ENCODE data around the gene ISL1. TPM values are rescaled to one million over a fixed set of nuclear protein-coding genes. Genes with fewer than 3 reads are reported as not detected.
A peak's percentile ranks its signal among the peaks of the same experiment; 100 is the strongest.

The ISL1 gene
- total RNA-seq = not detected in 2 replicates

DNA sequence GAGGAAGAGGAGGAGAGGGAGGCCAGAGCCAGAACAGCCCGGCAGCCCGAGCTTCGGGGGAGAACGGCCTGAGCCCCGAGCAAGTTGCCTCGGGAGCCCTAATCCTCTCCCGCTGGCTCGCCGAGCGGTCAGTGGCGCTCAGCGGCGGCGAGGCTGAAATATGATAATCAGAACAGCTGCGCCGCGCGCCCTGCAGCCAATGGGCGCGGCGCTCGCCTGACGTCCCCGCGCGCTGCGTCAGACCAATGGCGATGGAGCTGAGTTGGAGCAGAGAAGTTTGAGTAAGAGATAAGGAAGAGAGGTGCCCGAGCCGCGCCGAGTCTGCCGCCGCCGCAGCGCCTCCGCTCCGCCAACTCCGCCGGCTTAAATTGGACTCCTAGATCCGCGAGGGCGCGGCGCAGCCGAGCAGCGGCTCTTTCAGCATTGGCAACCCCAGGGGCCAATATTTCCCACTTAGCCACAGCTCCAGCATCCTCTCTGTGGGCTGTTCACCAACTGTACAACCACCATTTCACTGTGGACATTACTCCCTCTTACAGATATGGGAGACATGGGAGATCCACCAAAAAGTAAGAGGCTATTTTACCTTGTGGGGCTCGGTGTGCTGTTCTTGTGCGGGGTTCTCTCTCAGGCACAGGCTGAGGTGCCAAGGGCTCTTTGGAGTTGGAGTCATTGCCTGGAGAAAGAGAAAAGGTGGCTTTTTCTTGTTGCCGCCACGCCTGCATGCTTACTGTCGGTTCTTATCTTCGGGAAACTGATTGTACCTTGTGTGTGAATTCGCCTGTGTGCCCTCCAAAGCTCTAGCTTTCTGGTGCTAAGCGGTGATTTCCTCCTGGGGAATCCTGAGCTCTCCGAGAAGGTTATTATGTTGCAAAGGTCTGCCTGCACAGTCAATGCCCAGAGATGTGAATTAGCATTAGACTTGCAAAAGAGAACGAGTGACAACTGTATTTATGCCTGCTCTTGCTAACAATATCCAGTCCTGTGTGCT, at the start of gene ISL1:
ISL1 (plus strand) TSS at position 318 of the 991 bp plus-strand sequence; CDS start at position 542, 224 bp downstream.
- DNase-seq = no peak
- peaks cover 96% of the 10 kb centered on the region for H3K27me3 Mint-ChIP-seq
- peak within 1 kb of the TSS; percentile 57 for H3K4me3 Mint-ChIP-seq
- intact Hi-C loops (cut with micrococcal nuclease) = loop anchor here (2.0 to 5.0 kb wide), 2 partner anchors 15 to 1274 kb away; no protein-coding TSS in a partner anchor
- H3K36me3 Mint-ChIP-seq (ENCODE audit: low read depth) = no peaks in the 10 kb centered on the region
- peaks cover 13% of the 10 kb centered on the region for H3K9me3 Mint-ChIP-seq
- peak within 1 kb of the TSS; percentile 56 for H3K27ac Mint-ChIP-seq
- peaks cover 4% of the 10 kb centered on the region for H3K4me1 Mint-ChIP-seq

GRCh38 chr5:51336878-51337277, 46.4 kb upstream of the ISL1 start:
- no peak for DNase-seq
- no peaks in the 10 kb centered on the region for H3K36me3 Mint-ChIP-seq (ENCODE audit: low read depth)
- H3K4me1 Mint-ChIP-seq = no peaks in the 10 kb centered on the region
- intact Hi-C loops (cut with micrococcal nuclease) = no loop called here
- no peaks in the 10 kb centered on the region for H3K9me3 Mint-ChIP-seq
- H3K27ac Mint-ChIP-seq = no peak overlapping the region
- no peak overlapping the region for H3K4me3 Mint-ChIP-seq
- no peaks in the 10 kb centered on the region for H3K27me3 Mint-ChIP-seq

- Mint-ChIP-seq H3K27ac (no peak overlapping the region), H3K4me3 (no peak overlapping the region), H3K4me1 (no peaks in the 10 kb centered on the region), H3K27me3 (no peaks in the 10 kb centered on the region), H3K36me3 (ENCODE audit: low read depth) (no peaks in the 10 kb centered on the region), H3K9me3 (peaks cover 7% of the 10 kb centered on the region)
- DNase-seq = no peak
- intact Hi-C loops (cut with micrococcal nuclease) = no loop called here
Observed at GRCh38 chr5:51345106-51345505, 38.1 kb upstream of the ISL1 start.

DNA sequence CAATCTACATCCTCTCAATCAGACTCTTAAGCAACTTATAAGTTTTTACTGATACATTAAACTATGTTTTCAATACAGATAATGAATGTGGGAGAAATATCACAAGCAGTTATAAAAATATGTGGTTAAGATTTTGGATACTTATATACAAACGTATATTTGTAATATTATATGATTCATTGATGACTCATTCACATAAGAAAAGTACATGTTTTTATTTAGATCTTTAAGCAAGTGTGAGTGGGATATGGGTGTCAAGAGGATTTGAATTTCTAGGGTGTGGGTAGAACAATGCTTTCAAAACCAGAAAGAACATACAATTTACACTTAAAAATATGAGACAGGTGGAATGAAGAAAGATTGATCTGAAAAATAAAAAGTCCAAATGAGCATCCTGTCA, 36.1 kb upstream of the ISL1 start:
- Mint-ChIP-seq H3K4me1 (no peaks in the 10 kb centered on the region), H3K36me3 (ENCODE audit: low read depth) (no peaks in the 10 kb centered on the region), H3K9me3 (peaks cover 7% of the 10 kb centered on the region), H3K4me3 (no peak overlapping the region), H3K27ac (no peak overlapping the region), H3K27me3 (no peaks in the 10 kb centered on the region)
- intact Hi-C loops (cut with micrococcal nuclease) = no loop called here
- no peak for DNase-seq

DNA sequence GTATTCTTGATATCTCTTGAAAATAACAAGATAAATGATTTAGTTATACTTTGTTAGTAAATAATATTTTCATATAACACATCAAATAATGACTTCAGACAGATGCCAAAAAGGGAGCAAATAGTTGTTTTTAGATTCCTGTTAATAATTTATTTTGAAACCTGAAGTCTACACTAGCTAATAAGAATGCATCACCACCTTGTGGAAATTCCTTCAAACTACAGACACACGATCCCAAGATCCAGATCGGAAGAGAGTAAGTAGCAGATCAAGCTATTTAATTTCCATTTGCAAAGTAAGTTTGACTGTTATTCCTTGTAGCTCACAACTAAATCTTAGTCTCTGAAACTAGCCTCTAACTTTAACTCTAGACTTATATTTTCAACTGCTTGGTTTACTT, 35.5 kb upstream of the ISL1 start:
- H3K27me3 Mint-ChIP-seq = no peaks in the 10 kb centered on the region
- no peak overlapping the region for H3K27ac Mint-ChIP-seq
- intact Hi-C loops (cut with micrococcal nuclease) = no loop called here
- H3K4me3 Mint-ChIP-seq = no peak overlapping the region
- H3K4me1 Mint-ChIP-seq = no peaks in the 10 kb centered on the region
- peaks cover 7% of the 10 kb centered on the region for H3K9me3 Mint-ChIP-seq
- DNase-seq = no peak
- H3K36me3 Mint-ChIP-seq (ENCODE audit: low read depth) = no peaks in the 10 kb centered on the region

- Mint-ChIP-seq H3K36me3 (ENCODE audit: low read depth) (no peaks in the 10 kb centered on the region), H3K9me3 (no peaks in the 10 kb centered on the region), H3K4me1 (no peaks in the 10 kb centered on the region), H3K27ac (no peak overlapping the region), H3K4me3 (no peak overlapping the region), H3K27me3 (peaks cover 4% of the 10 kb centered on the region)
- intact Hi-C loops (cut with micrococcal nuclease) = no loop called here
- DNase-seq = no peak
Observed at GRCh38 chr5:51371052-51371451, 12.2 kb upstream of the ISL1 start.

DNA sequence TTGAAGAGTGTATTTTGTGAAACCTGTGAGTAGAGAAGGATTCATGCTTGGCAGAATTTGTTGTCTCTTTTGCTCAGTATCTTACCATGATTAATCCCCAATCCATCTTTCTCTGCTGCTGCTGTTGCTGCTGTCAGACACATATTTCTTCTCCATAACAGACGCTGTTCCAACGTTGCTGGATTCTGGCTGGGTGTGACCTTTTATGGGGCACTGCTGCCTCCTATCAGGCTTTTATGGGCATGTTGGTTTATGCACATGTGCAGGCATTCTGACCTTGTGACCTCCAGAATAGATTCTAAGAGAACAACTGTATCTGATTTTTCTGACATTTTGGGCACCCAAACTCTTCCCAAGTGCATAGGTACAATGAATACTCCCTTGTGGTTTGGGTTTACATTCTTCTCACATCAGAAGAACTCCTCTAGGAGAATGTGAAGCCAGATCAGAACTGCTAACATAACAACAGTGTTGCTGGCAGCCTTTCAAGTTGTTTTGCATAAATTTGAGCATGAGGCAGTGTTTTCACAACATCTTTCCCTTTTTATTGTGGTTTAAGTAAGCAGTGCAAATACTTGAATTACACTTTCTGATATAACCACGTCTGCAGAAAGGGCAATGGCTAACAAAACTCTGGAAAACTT, 9.2 kb upstream of the ISL1 start:
- no peak overlapping the region for H3K4me3 Mint-ChIP-seq
- no peaks in the 10 kb centered on the region for H3K36me3 Mint-ChIP-seq (ENCODE audit: low read depth)
- peaks cover 10% of the 10 kb centered on the region for H3K9me3 Mint-ChIP-seq
- no peak for DNase-seq
- H3K27ac Mint-ChIP-seq = no peak overlapping the region
- no peaks in the 10 kb centered on the region for H3K4me1 Mint-ChIP-seq
- H3K27me3 Mint-ChIP-seq = peaks cover 29% of the 10 kb centered on the region
- intact Hi-C loops (cut with micrococcal nuclease) = no loop called here

GRCh38 chr5:51375084-51375483, 8.2 kb upstream of the ISL1 start:
- peaks cover 40% of the 10 kb centered on the region for H3K27me3 Mint-ChIP-seq

DNA sequence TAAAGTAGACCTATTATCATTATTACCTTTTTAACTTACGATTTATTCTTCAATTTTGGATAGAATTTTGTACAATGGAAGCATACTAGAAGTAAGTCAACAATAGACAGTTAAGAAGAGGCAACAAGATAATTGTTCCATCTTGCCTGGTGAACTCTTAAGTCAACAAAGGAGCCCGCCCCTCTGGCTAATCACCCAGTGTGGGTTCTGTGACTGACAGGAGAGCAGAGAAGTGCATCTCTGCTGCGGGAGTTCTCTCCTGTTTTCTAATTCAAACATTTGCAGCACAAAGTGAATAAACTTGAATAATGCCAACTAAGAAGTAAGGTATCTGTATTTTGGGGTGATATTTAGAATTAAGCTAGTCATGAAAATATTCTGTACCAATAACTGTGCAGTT, 6.7 kb upstream of the ISL1 start:
- DNase-seq = no peak
- intact Hi-C loops (cut with micrococcal nuclease) = no loop called here
- Mint-ChIP-seq H3K9me3 (peaks cover 12% of the 10 kb centered on the region), H3K27me3 (peaks cover 54% of the 10 kb centered on the region), H3K4me3 (no peak overlapping the region), H3K4me1 (no peaks in the 10 kb centered on the region), H3K27ac (no peak overlapping the region), H3K36me3 (ENCODE audit: low read depth) (no peaks in the 10 kb centered on the region)

More at GRCh38 chr5:51375084-51375483, 8.2 kb upstream of the ISL1 start:
- Mint-ChIP-seq H3K4me3 (no peak overlapping the region), H3K27ac (no peak overlapping the region), H3K36me3 (ENCODE audit: low read depth) (no peaks in the 10 kb centered on the region), H3K9me3 (peaks cover 12% of the 10 kb centered on the region), H3K4me1 (no peaks in the 10 kb centered on the region)
- intact Hi-C loops (cut with micrococcal nuclease) = no loop called here
- DNase-seq = no peak

- Mint-ChIP-seq H3K4me3 (no peak overlapping the region), H3K27ac (no peak overlapping the region), H3K27me3 (peaks cover 63% of the 10 kb centered on the region), H3K9me3 (peaks cover 18% of the 10 kb centered on the region), H3K36me3 (ENCODE audit: low read depth) (no peaks in the 10 kb centered on the region), H3K4me1 (peaks cover 2% of the 10 kb centered on the region)
- DNase-seq = no peak
- intact Hi-C loops (cut with micrococcal nuclease) = loop anchor here (2.0 kb wide), 1 partner anchor 413 kb away; no protein-coding TSS in a partner anchor
Observed at GRCh38 chr5:51377151-51378060, 5.8 kb upstream of the ISL1 start.

- intact Hi-C loops (cut with micrococcal nuclease) = loop anchor here (2.0 kb wide), 1 partner anchor 413 kb away; no protein-coding TSS in a partner anchor
- Mint-ChIP-seq H3K4me3 (no peak overlapping the region), H3K9me3 (peaks cover 18% of the 10 kb centered on the region), H3K27me3 (peaks cover 69% of the 10 kb centered on the region), H3K36me3 (ENCODE audit: low read depth) (no peaks in the 10 kb centered on the region), H3K27ac (no peak overlapping the region), H3K4me1 (peaks cover 2% of the 10 kb centered on the region)
- DNase-seq = no peak
Observed at GRCh38 chr5:51378061-51378409, 5.2 kb upstream of the ISL1 start.

DNA sequence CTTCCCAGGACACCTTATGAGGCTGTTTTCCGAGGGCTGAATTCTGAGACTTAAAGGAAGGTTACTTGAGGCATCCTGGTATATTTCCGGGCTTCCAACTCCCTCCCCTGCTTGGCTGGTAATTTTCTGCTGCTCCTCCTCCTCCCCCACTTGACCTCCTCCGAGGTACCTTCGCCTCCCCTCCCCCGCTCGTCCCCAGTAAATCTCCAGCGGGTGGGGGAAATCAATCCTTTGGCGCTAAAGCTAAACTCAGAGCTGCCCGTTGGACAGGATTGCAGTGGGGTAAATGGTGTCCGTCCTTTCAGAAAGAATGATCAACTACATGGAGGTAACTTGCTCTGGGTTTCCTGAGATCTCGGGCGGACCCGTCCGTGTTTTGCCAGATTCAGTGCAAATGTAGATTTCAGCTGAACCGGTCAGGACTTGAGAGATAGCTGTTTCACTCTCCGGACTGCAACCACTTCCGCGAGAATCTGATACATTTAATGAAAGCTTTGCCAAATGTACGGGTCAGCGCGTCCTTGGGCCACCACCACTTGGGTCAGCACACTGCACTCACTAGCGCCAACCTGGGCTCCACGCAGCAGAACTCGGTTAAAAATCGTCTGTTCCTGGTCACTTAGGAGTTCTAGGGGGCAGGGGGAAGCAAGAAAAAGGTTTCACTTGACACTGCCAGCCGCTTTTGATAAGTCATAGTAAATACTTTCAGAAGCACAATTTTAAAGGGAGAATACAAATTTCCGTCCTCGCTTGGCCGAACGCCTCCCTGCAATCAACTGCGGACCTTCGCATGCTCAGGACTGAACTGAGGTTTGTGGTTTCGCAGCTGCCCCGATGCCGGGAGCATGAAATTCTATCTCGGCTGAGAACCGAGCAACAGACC, 4.6 kb upstream of the ISL1 start:
- Mint-ChIP-seq H3K4me1 (peaks cover 2% of the 10 kb centered on the region), H3K36me3 (ENCODE audit: low read depth) (no peaks in the 10 kb centered on the region), H3K9me3 (peaks cover 18% of the 10 kb centered on the region), H3K4me3 (no peak overlapping the region), H3K27me3 (peaks cover 75% of the 10 kb centered on the region), H3K27ac (peak overlapping the region; percentile 34)
- intact Hi-C loops (cut with micrococcal nuclease) = loop anchor here (2.0 kb wide), 1 partner anchor 414 kb away; no protein-coding TSS in a partner anchor
- no peak for DNase-seq

DNA sequence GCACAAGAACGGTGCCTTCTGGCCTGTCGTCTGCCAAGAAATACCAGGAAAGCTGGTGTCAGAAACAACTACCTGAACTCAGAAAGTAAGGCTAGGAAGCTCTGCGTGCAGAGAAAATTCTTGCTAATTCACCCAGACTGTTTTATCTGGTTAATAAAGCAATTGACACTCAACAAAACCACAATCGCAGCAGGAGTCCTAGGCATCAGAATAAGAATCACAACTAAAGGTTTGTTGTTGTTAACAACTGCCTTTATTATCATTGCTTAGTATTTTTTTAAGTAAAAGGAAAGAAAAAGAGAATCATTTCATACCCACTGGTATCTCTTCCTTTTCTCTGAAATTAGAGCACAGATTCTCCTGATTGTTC, 3.9 kb upstream of the ISL1 start:
- peaks cover 18% of the 10 kb centered on the region for H3K9me3 Mint-ChIP-seq
- peaks cover 81% of the 10 kb centered on the region for H3K27me3 Mint-ChIP-seq
- H3K36me3 Mint-ChIP-seq (ENCODE audit: low read depth) = no peaks in the 10 kb centered on the region
- no peak for DNase-seq
- H3K27ac Mint-ChIP-seq = no peak overlapping the region
- H3K4me1 Mint-ChIP-seq = peaks cover 4% of the 10 kb centered on the region
- no peak overlapping the region for H3K4me3 Mint-ChIP-seq
- intact Hi-C loops (cut with micrococcal nuclease) = loop anchor here (2.0 kb wide), 1 partner anchor 415 kb away; no protein-coding TSS in a partner anchor
